HG03432 (cell line): ENCODE data around the gene LRRD1.
A peak's percentile ranks its signal among the peaks of the same experiment; 100 is the strongest.
"Not testable (repeated sequence)": the region's sequence is repeated elsewhere in the genome, so short reads cannot be mapped to it uniquely, and the experiment has no call there.

Source experiments
- ATAC-seq: cut with Tn5 transposase; IDR thresholded peaks from one replicate; pipeline ENCODE4 v1.9.1; 2021; ENCODE audit warnings: mild to moderate bottlenecking, moderate library complexity; ENCODE audit not compliant: unreplicated experiment

Gene LRRD1

DNA sequence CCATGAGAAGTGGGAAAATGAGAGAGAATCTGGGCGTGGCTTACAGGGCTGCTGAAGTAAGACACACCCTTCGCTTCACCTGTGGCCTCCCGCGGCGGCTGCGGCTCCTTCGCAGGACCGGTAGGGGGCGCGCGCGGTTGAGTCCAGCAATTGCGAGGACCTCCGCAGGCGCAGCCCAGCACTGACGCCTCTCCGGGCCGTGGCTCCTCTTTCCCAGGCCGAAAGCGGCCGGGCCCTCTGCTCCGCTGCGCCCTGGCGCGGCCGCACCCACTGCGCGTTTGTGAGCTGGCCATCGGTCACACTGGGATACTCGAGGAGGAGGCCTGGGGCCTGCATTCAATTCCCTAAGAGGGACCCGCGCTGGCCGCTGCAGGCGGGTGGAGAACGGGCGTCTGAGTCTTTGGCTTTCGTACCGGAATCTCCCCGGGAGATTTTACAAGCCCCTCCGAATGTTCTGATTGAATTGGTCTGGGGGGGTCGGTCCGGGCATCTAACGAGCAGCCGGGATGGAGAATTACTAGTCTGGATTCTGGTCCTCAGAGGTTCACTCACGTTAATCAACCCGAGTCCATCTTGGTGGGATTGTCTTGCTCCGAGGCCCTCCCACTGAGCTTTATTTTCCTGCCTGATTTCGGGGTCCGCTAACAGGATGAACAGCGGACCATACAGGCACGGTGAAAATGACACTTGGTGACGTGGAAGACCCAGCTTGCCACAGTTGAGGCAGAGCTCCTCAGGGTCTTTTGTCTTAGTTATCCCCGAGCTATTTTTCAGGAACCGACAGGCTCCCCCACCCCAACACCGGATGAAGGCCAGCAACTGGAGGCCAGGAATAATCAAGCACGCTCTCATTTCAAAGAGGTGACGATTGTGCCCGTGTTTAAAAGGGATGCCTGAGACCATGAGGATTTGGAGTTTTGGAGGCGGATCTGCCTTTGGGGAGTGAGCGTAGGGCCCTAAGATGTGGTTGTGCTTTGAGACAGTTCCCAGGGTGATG, at the start of gene LRRD1:
Gene LRRD1 (minus strand): TSS at position 215 of the 997 bp plus-strand sequence. CDS start 13,940 bp downstream, outside the sequence.
- ATAC-seq = peak; percentile 100

- no peak for ATAC-seq
Measured at GRCh38 chr7:92228742-92229141, 49.8 kb upstream of the LRRD1 start.

DNA sequence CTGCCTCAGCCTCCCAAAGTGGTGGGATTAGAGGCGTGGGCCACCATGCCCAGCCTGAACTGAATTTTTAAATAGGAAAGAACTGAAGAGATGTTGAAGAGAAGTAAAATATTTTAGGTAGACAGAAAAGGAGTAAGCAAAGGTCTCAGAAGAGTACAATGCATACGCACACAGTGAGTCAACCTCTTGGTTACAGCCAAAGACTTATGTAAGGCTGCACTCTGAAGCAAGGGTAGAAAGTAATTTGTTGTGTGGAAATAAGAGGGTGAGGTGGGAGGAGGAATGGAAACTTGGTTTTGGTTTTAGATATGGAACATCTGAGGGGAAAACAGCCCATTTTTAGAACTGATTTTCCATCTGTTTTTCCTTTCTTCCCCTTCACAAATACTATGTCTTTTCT, 49.2 kb upstream of the LRRD1 start:
- no peak for ATAC-seq

DNA sequence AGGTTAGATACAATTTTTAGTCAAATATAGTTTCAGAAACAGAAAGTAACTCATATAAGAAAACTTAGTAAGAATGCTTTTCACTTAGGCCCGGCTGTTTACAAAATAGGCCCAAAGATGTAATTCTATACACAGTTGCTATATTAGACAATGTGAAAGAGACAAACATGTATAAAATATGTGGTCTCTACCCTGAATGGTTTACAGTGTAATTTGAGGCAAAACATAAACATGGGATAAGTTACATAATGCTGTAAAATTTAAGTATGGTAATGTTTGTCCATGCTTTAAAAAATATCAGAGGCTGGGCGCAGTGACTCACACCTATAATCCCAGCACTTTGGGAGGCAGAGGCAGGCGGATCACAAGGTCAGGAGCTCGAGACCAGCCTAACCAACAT, 48.0 kb upstream of the LRRD1 start:
- ATAC-seq = no peak

- no peak for ATAC-seq
Measured at GRCh38 chr7:92221766-92222165, 42.8 kb upstream of the LRRD1 start.

DNA sequence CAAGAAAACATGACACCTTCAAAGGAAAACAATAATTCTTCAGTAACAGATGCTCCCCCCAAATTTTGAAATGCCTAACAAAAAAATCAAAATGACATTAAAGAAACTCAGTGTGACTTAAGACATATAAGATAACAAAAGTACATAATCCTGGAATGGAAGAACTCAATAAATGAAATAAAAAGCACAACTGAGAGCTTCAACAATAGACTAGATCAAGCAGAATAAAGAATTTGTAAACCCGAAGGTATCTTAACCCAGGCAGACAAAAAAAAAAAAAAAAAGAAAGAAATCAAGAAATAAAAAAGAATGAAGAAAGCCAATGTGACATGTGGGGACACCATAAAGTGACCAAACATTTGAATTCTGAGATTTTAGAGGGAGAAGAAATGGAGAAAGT, 27.7 kb upstream of the LRRD1 start:
- no peak for ATAC-seq

DNA sequence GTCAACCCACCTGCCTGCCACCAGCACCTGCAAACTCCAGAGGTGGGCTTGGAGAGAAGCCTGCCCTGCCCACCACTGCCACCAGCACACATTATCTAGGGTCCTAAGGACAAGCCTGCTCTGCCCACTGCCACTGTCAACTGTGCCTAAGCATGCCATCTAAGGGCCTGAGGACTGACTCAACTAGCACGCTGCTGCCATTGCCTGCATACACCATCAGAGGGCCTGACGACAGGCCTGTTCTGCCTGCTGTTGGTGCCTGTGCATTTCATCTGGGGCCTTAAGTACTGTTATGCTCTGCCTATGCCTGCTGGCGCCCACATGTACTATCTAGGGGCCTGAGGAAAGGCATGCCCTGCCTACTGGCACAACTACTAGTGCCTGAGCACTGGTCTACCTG, 27.0 kb upstream of the LRRD1 start:
- no peak for ATAC-seq

GRCh38 chr7:92200791-92201190, 21.8 kb upstream of the LRRD1 start:
- ATAC-seq = no peak

DNA sequence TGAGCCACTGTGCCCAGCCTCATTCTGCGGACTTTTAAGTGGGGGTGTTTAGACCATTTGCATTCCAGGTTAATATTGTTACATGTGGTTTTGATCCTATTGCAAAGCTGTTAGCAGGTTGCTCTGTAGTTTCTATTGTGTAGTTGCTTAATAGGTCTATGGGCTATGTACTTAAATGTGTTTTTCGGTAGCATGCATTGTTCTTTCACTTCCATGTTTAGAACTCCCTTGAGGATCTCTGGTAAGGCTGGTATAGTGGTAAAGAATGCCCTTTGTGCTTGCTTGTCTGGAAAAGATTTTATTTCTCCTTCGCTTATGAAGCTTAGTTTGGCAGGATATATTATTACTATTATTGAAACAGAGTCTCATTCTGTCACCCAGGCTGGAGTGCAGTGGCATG, 13.4 kb upstream of the LRRD1 start:
- ATAC-seq = no peak

DNA sequence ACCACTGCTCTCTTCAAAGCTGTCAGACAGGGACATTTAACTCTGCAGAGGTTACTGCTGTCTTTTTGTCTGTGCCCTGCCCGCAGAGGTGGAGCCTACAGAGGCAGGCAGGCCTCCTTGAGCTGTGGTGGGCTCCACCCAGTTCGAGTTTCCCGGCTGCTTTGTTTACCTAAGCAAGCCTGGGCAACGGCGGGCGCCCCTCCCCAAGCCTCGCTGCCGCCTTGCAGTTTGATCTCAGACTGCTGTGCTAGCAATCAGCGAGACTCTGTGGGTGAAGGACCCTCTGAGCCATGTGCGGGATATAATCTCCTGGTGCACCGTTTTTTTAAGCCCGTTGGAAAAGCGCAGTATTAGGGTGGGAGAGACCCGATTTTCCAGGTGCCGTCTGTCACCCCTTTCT, 10.3 kb upstream of the LRRD1 start:
- ATAC-seq = not testable (repeated sequence)

- ATAC-seq = not testable (repeated sequence)
Measured at GRCh38 chr7:92184294-92184693, 5.4 kb upstream of the LRRD1 start.

GRCh38 chr7:92177362-92177761, 1.6 kb downstream of the LRRD1 start:
- no peak for ATAC-seq

DNA sequence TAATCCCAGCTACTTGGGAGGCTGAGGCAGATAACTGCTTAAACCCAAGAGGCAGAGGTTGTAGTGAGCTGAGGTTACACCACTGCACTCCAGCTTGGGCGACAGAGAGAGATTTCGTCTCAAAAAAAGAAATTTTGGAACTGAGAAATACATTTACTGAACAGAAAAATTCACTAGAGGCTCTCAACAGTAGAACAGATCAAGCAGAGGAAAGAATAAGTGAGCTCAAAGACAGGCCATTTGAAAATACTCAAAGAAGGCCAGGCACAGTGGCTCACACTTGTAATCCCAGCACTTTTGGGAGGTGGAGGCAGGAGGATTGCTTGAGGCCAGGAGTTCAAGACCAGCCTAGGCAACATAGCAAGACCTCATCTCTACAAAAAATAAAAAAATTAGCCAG, 9.4 kb downstream of the LRRD1 start:
- ATAC-seq = not testable (repeated sequence)

- ATAC-seq = no peak
Measured at GRCh38 chr7:92161271-92161670, 17.7 kb downstream of the LRRD1 start.

DNA sequence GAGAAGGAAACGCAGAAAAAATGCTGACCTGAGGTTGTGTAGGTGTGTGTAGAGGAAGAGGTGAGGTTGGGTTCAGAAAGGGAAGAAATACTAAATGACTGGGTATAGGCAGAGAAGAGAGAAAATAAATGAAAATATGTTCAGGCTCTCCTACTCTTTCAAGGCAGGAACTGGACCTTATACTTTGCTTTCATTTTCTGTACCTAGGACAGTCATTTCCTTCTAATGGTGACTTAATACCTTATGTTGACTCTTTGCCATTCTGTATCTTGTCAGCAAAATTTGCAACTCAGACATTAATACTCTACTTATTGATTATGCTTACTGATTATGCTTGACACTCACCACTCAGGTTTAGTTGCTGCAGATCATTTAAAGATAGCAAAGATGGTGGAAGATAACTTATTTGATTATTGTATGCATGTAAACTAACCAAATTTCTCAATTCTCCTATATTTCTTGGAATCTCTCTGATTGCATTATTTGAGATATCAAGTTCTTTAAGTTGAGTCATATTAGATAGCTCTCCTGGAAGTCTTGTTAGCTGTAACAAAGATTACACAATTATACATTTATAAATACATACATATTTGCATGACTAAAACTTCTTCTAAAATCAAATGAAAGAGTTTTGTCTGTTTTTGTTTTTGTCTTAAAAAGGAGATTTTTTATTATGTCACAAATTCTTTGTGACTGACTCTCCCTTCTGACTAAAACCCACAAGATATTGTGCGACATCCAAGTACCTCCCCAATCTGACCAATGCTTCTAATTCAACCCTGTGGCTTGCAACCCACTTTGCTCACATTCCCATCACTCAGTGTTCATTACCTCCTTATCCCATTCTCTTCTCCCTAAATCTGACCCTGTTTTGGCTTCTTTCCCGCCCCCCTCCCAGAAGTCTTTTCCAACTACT, 20.0 kb downstream of the LRRD1 start:
- peak; percentile 79 for ATAC-seq

DNA sequence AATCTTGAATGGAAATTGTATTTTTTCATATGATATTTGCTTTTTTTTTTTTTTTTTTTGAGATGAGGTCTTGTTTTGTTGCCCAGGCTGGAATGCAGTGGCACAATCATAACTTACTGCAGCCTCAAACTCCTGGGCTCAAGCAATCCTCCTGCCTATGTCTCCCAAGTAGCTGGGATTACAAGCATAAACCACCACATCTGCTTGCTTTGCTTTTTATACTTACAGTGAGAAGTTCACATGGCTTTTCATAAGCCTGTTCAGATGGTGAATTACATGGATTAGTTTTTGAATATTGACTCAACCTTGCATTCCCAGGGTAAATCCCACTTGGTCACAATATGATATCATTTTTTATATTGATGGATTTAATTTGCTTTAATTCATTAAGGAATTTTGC, 22.0 kb downstream of the LRRD1 start:
- ATAC-seq = no peak

- no peak for ATAC-seq
Measured at GRCh38 chr7:92155108-92155739, 23.7 kb downstream of the LRRD1 start.

- no peak for ATAC-seq
Measured at GRCh38 chr7:92150450-92151017, 28.4 kb downstream of the LRRD1 start.

DNA sequence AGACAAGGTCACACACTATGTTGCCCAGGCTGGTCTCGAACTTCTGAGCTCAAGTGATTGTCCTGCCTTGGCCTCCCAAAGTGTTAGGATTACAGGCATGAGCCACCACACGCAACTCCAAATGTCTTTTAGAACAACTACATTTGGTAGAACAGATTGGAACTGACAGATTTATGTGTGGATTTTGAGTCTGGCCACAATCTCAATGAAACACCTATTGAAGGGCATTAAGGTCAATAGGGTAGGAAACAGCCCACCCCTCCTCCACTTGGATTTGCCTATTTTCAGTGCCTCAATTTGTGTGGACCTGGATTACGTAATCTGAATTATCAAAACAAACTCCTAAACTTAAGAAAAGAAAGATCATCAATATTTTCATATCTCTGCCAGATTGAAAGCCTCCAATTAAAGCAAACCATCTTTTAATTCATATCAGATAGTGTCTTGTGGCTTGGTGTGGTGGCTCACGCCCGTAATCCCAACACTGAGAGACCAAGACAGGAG, 29.2 kb downstream of the LRRD1 start:
- ATAC-seq = no peak

- not testable (repeated sequence) for ATAC-seq
Measured at GRCh38 chr7:92143192-92143880, 35.6 kb downstream of the LRRD1 start.
